HL-60 (cell line): ENCODE measurements around the gene C1orf141.

Experiments used
- POLR2AphosphoS5 ChIP-seq: IDR thresholded peaks from 2 replicates; pipeline ENCODE4 v1.6.1; 2012; ENCODE audit warnings: low read depth
- TF ChIP-seq, protein P1 (sequence below): IDR thresholded peaks from one replicate; pipeline ENCODE4 v1.5.1; 2011; ENCODE audit warnings: low read length, control low read depth, inconsistent platforms; ENCODE audit not compliant: insufficient read depth
- TF ChIP-seq, protein P2 (sequence below): IDR thresholded peaks from 2 replicates; pipeline ENCODE4 v1.6.1; 2012; ENCODE audit warnings: low read depth; ENCODE audit not compliant: insufficient replicate concordance

GRCh38 chr1:67150931-67151330 lies 16.2 kb upstream of the C1orf141 start:
- TF ChIP-seq, protein P1, sequence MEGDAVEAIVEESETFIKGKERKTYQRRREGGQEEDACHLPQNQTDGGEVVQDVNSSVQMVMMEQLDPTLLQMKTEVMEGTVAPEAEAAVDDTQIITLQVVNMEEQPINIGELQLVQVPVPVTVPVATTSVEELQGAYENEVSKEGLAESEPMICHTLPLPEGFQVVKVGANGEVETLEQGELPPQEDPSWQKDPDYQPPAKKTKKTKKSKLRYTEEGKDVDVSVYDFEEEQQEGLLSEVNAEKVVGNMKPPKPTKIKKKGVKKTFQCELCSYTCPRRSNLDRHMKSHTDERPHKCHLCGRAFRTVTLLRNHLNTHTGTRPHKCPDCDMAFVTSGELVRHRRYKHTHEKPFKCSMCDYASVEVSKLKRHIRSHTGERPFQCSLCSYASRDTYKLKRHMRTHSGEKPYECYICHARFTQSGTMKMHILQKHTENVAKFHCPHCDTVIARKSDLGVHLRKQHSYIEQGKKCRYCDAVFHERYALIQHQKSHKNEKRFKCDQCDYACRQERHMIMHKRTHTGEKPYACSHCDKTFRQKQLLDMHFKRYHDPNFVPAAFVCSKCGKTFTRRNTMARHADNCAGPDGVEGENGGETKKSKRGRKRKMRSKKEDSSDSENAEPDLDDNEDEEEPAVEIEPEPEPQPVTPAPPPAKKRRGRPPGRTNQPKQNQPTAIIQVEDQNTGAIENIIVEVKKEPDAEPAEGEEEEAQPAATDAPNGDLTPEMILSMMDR, result no peak
- TF ChIP-seq POLR2AphosphoS5, result no peak
- TF ChIP-seq, protein P2, sequence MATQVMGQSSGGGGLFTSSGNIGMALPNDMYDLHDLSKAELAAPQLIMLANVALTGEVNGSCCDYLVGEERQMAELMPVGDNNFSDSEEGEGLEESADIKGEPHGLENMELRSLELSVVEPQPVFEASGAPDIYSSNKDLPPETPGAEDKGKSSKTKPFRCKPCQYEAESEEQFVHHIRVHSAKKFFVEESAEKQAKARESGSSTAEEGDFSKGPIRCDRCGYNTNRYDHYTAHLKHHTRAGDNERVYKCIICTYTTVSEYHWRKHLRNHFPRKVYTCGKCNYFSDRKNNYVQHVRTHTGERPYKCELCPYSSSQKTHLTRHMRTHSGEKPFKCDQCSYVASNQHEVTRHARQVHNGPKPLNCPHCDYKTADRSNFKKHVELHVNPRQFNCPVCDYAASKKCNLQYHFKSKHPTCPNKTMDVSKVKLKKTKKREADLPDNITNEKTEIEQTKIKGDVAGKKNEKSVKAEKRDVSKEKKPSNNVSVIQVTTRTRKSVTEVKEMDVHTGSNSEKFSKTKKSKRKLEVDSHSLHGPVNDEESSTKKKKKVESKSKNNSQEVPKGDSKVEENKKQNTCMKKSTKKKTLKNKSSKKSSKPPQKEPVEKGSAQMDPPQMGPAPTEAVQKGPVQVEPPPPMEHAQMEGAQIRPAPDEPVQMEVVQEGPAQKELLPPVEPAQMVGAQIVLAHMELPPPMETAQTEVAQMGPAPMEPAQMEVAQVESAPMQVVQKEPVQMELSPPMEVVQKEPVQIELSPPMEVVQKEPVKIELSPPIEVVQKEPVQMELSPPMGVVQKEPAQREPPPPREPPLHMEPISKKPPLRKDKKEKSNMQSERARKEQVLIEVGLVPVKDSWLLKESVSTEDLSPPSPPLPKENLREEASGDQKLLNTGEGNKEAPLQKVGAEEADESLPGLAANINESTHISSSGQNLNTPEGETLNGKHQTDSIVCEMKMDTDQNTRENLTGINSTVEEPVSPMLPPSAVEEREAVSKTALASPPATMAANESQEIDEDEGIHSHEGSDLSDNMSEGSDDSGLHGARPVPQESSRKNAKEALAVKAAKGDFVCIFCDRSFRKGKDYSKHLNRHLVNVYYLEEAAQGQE, result no peak
